ENCODE measurements around the gene DDX1. TPM values are rescaled to one million over a fixed set of nuclear protein-coding genes. Genes with fewer than 3 reads are reported as not detected.

Gene DDX1
- total and polyA plus RNA-seq, 10 of the 15 experiments (the other 5 are each of a cell fraction or from before 2014, with no cell fraction given), result 53.2 to 134 (median 85.6) TPM

DNA sequence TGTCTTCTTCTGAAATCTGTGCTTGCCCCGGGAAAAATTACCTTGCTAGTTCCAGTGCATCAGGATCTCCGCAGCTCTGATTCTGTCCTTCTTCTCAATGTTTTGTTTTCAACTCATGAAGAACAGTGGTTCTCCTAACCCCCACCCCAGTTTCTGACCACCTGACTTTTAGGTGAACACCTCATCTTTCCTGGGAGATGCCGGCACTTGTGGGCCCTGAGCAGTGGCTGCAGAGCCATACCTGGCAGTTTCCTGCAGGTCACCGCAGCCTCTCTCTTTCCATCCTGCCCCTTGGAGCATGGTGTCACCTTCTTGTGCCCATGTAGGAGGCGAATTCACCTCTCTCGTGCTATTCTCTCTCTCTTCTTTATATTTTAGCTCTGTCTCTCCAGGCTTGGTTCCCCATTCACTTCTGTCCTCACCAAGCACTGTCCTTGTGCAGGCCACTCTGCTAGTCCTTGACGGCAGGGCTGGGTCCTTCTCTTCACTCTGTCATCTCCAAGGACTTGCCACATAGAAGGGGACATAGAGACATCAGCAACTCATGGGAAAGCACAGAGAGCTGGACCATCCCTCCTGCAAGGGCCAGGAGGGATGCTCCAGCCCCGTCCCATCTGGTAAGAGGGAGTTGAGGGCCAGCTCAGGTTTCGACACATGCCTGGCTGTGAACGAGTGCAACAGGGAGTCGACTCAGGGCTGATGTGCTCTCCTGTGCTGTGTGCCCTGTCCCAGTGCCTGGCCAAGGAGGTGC lies 59.1 kb downstream of the DDX1 start:
- H3K27me3 ChIP-seq (replicated peaks in 1 of 2; ENCODE audit: control insufficient read depth in 2 of 2, insufficient read depth in 2 of 2, low read length in 1 of 2), result no peaks in the 10 kb centered on the region; a peak in 2 of 4 replicates
- RAD21 ChIA-PET (ENCODE audit: unreplicated experiment), result no interaction called here
- no peak overlapping the region for H3K4me3 ChIP-seq
- H2AFZ ChIP-seq (ENCODE audit: control insufficient read depth, low read depth, low read length), result no peak overlapping the region
- CTCF ChIA-PET, result no interaction called here
- intact Hi-C loops (cut with micrococcal nuclease; ENCODE audit: unreplicated experiment) (no loop called here), in situ Hi-C loops (cut with MboI) (no loop called here)
- no peaks in the 10 kb centered on the region for H3K36me3 ChIP-seq (ENCODE audit: control insufficient read depth in 2 of 2, insufficient read depth in 2 of 2, low read length in 1 of 2)
- no peak for DNase-seq (ENCODE audit: low read depth, low spot score)
- POLR2A ChIA-PET, result interaction anchor here (0.6 kb wide), 1 partner anchor 21 kb away, joined by 3 read pairs; no protein-coding TSS in a partner anchor
- no peaks in the 10 kb centered on the region for H4K20me1 ChIP-seq (ENCODE audit: control insufficient read depth, insufficient read depth)
- SMC1A ChIA-PET (ENCODE audit: uncharacterized antibody, unreplicated experiment), result no interaction called here
- no TSS peak for BruUV-seq (replicated peaks)
- no peaks in the 10 kb centered on the region for H3K4me1 ChIP-seq (ENCODE audit: control insufficient read depth, insufficient read depth, low read length)
- no peak for FAIRE-seq
- WGBS (ENCODE audit: insufficient coverage, insufficient replicate concordance, low lambda C conversion rate, missing lambda C conversion rate), result 42% methylated on average over 11 of the region's 11 CpGs
- H3K79me2 ChIP-seq (ENCODE audit: control insufficient read depth, insufficient read depth, low read length), result no peaks in the 10 kb centered on the region
- no peaks in the 10 kb centered on the region for H3K9me3 ChIP-seq (replicated peaks; ENCODE audit: control insufficient read depth, insufficient read depth, low read length)
- no peak overlapping the region for H3K4me2 ChIP-seq (ENCODE audit: control insufficient read depth, insufficient read depth)
- no peak for ATAC-seq
- no peak overlapping the region for H3K9ac ChIP-seq (ENCODE audit: control insufficient read depth, insufficient read depth, low read length)
- no peak overlapping the region for H3K27ac ChIP-seq (ENCODE audit: control insufficient read depth, insufficient read depth)
- no peak for TF ChIP-seq ZNF24 (IDR thresholded peaks at IDR 0.05)
- no peak for TF ChIP-seq FOS (IDR thresholded peaks at IDR 0.05; ENCODE audit: borderline replicate concordance, extremely low read depth, insufficient read length)
- TF ChIP-seq, protein P1, sequence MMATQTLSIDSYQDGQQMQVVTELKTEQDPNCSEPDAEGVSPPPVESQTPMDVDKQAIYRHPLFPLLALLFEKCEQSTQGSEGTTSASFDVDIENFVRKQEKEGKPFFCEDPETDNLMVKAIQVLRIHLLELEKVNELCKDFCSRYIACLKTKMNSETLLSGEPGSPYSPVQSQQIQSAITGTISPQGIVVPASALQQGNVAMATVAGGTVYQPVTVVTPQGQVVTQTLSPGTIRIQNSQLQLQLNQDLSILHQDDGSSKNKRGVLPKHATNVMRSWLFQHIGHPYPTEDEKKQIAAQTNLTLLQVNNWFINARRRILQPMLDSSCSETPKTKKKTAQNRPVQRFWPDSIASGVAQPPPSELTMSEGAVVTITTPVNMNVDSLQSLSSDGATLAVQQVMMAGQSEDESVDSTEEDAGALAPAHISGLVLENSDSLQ (IDR thresholded peaks at IDR 0.05), result no peak
- TF ChIP-seq, protein P2, sequence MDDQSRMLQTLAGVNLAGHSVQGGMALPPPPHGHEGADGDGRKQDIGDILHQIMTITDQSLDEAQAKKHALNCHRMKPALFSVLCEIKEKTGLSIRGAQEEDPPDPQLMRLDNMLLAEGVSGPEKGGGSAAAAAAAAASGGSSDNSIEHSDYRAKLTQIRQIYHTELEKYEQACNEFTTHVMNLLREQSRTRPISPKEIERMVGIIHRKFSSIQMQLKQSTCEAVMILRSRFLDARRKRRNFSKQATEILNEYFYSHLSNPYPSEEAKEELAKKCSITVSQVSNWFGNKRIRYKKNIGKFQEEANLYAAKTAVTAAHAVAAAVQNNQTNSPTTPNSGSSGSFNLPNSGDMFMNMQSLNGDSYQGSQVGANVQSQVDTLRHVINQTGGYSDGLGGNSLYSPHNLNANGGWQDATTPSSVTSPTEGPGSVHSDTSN (IDR thresholded peaks at IDR 0.05; ENCODE audit: insufficient replicate concordance, low read depth, low read length), result no peak
- TF ChIP-seq SMARCA5 (IDR thresholded peaks at IDR 0.05), result no peak
- TF ChIP-seq CREM (IDR thresholded peaks at IDR 0.05; ENCODE audit: low read depth), result no peak
- TF ChIP-seq NKRF (conservative IDR thresholded peaks at IDR 0.05), result no peak
- no peak for TF ChIP-seq RELA (IDR thresholded peaks at IDR 0.05; ENCODE audit: borderline replicate concordance, partially characterized antibody)
- TF ChIP-seq CHD4 (IDR thresholded peaks at IDR 0.05), result no peak
- TF ChIP-seq, protein P3, sequence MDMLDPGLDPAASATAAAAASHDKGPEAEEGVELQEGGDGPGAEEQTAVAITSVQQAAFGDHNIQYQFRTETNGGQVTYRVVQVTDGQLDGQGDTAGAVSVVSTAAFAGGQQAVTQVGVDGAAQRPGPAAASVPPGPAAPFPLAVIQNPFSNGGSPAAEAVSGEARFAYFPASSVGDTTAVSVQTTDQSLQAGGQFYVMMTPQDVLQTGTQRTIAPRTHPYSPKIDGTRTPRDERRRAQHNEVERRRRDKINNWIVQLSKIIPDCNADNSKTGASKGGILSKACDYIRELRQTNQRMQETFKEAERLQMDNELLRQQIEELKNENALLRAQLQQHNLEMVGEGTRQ (IDR thresholded peaks at IDR 0.05; ENCODE audit: borderline replicate concordance, low read depth, low read length), result no peak
- no peak for TF ChIP-seq TCF7 (IDR thresholded peaks at IDR 0.05; ENCODE audit: borderline replicate concordance)
- TF ChIP-seq SIX5 (IDR thresholded peaks at IDR 0.05; ENCODE audit: low read depth, low read length, severe bottlenecking), result no peak
- no peak for TF ChIP-seq TCF3 (IDR thresholded peaks at IDR 0.05; ENCODE audit: borderline replicate concordance, insufficient read depth, low read depth, low read length)
